Inflammatory macrophage treated with lipopolysaccharide for 1 hour (primary cell): ENCODE results near the gene PGS1.
A peak's percentile ranks its signal among the peaks of the same experiment; 100 is the strongest.

Experiments used
- DNase-seq, 2 donors: peaks; one replicate each; pipeline ENCODE4 v3.0.0-alpha.2; 2020 to 2022

The PGS1 gene

GRCh38 chr17:78428836-78429617 is 50.6 kb downstream of the PGS1 start:
- DNase-seq: no peak

GRCh38 chr17:78429618-78429995 is 51.2 kb downstream of the PGS1 start:
- DNase-seq: no peak

- no peak for DNase-seq
Observed at GRCh38 chr17:78430892-78431691, 52.6 kb downstream of the PGS1 start.

- DNase-seq: no peak
Observed at GRCh38 chr17:78431692-78431958, 53.2 kb downstream of the PGS1 start.

- no peak for DNase-seq
Observed at GRCh38 chr17:78432226-78433012, 54.0 kb downstream of the PGS1 start.

- DNase-seq: no peak
Observed at GRCh38 chr17:78433013-78433727, 54.7 kb downstream of the PGS1 start.

GRCh38 chr17:78433780-78434335 is 55.4 kb downstream of the PGS1 start:
- DNase-seq: no peak

- DNase-seq: no peak
Observed at GRCh38 chr17:78434455-78435329, 56.2 kb downstream of the PGS1 start.

GRCh38 chr17:78435330-78436005 is 57.0 kb downstream of the PGS1 start:
- no peak for DNase-seq

- DNase-seq: no peak
Observed at GRCh38 chr17:78437508-78438169, 59.2 kb downstream of the PGS1 start.

- no peak for DNase-seq
Observed at GRCh38 chr17:78438271-78438691, 59.8 kb downstream of the PGS1 start.

- no peak for DNase-seq
Observed at GRCh38 chr17:78438694-78439325, 60.4 kb downstream of the PGS1 start.

GRCh38 chr17:78441271-78441971 is 63.0 kb downstream of the PGS1 start:
- DNase-seq: no peak

- DNase-seq: peak; percentile 92 to 94
Observed at GRCh38 chr17:78442648-78443218, 64.3 kb downstream of the PGS1 start.

- no peak for DNase-seq
Observed at GRCh38 chr17:78444392-78444791, 65.9 kb downstream of the PGS1 start.

GRCh38 chr17:78446833-78447232 is 68.4 kb downstream of the PGS1 start:
- no peak for DNase-seq

GRCh38 chr17:78448356-78448993 is 70.0 kb downstream of the PGS1 start:
- peak; percentile 7 to 47 for DNase-seq

GRCh38 chr17:78449983-78450595 is 71.6 kb downstream of the PGS1 start:
- DNase-seq: no peak
